ENCODE measurements around the gene MDN1.

- TF ChIP-seq MAZ (IDR thresholded peaks at IDR 0.05; ENCODE audit: borderline replicate concordance, low read depth, low read length) = no peak
- TF ChIP-seq, protein P1, sequence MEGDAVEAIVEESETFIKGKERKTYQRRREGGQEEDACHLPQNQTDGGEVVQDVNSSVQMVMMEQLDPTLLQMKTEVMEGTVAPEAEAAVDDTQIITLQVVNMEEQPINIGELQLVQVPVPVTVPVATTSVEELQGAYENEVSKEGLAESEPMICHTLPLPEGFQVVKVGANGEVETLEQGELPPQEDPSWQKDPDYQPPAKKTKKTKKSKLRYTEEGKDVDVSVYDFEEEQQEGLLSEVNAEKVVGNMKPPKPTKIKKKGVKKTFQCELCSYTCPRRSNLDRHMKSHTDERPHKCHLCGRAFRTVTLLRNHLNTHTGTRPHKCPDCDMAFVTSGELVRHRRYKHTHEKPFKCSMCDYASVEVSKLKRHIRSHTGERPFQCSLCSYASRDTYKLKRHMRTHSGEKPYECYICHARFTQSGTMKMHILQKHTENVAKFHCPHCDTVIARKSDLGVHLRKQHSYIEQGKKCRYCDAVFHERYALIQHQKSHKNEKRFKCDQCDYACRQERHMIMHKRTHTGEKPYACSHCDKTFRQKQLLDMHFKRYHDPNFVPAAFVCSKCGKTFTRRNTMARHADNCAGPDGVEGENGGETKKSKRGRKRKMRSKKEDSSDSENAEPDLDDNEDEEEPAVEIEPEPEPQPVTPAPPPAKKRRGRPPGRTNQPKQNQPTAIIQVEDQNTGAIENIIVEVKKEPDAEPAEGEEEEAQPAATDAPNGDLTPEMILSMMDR (IDR thresholded peaks at IDR 0.05) = no peak
- TF ChIP-seq RAD21 (conservative IDR thresholded peaks at IDR 0.05 in 1 of 2, IDR thresholded peaks at IDR 0.05 in 1 of 2) = no peak
These were observed 164.5 kb downstream of the MDN1 start for GRCh38 chr6:89655122-89655521.

All from A549 (cell line).